ENCODE data around the gene CERCAM. TPM values are rescaled to one million over a fixed set of nuclear protein-coding genes. Genes with fewer than 3 reads are reported as not detected.

The CERCAM gene
- total RNA-seq, 1 donor from 2014 or later: 14.0 TPM

- Histone ChIP-seq H3K36me3 (peaks cover 40% of the 10 kb centered on the region), H3K27ac (no peak overlapping the region)
Observed at GRCh38 chr9:128459011-128459410, 38.4 kb downstream of the CERCAM start.

DNA sequence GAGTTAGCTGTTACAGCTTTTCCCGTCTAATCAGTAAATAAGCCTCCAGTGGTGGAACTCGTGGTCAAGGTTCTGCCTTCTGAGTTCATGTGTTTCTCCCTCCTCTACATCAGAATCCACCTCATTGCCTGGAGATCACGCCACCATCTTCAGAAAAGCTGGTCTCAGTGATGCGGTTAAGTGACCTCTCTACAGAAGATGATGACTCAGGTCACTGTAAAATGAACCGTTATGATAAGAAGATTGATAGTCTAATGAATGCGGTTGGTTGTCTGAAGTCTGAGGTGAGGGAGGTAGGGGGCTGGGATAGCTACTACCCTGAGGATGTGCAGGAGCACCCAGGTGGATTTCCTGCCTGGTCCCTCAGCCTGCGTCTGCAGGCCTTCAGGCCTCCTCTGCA is 48.4 kb downstream of the CERCAM start:
- intact Hi-C loops (cut with DNase I): no loop called here
- H3K36me3 ChIP-seq: peaks cover 36% of the 10 kb centered on the region
- no peak for TF ChIP-seq CTCF (IDR thresholded peaks at IDR 0.05)

More at GRCh38 chr9:128459011-128459410, 38.4 kb downstream of the CERCAM start:
- intact Hi-C loops (cut with DNase I): no loop called here
- no peak for ATAC-seq
- Histone ChIP-seq H3K27me3 (no peaks in the 10 kb centered on the region), H3K4me1 (peaks cover 7% of the 10 kb centered on the region), H3K9me3 (no peaks in the 10 kb centered on the region), H3K4me3 (no peak overlapping the region)
- no peak for TF ChIP-seq CTCF (IDR thresholded peaks at IDR 0.05)
- DNase-seq: no peak

GRCh38 chr9:128470560-128470959 is 49.9 kb downstream of the CERCAM start:
- no peak overlapping the region for H3K4me3 ChIP-seq
- peaks cover 39% of the 10 kb centered on the region for H3K36me3 ChIP-seq
- intact Hi-C loops (cut with DNase I): no loop called here
- TF ChIP-seq CTCF (IDR thresholded peaks at IDR 0.05): no peak
- no peak for ATAC-seq
- H3K27me3 ChIP-seq: no peaks in the 10 kb centered on the region
- no peak for DNase-seq
- H3K9me3 ChIP-seq: no peaks in the 10 kb centered on the region
- H3K27ac ChIP-seq: no peak overlapping the region
- H3K4me1 ChIP-seq: no peaks in the 10 kb centered on the region

More for the DNA sequence above, 48.4 kb downstream of the CERCAM start:
- ATAC-seq: no peak
- no peak for DNase-seq
- no peaks in the 10 kb centered on the region for H3K9me3 ChIP-seq
- no peaks in the 10 kb centered on the region for H3K4me1 ChIP-seq
- H3K4me3 ChIP-seq: no peak overlapping the region
- no peak overlapping the region for H3K27ac ChIP-seq
- H3K27me3 ChIP-seq: no peaks in the 10 kb centered on the region

DNA sequence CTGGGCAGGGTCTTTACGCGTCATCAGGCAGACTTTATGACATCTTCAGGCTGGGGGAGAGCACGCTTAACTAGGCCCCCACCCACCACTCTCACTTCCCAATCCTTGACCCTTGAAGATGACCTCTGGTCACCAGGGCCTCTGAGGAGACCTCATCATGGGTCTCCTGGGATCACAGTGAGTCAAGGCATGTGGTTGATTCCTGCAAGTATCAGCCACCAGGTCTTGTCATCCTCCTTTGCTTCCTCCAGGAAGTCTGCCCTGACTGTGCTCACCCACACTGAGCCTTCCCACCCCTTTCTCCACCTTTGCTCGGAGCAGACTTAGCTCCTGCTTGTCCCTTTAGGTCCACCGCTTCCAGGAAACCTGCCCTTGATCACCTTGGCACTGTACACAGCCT is 52.4 kb downstream of the CERCAM start:
- intact Hi-C loops (cut with DNase I): no loop called here
- Histone ChIP-seq H3K27ac (no peak overlapping the region), H3K27me3 (no peaks in the 10 kb centered on the region), H3K36me3 (peaks cover 46% of the 10 kb centered on the region), H3K4me3 (no peak overlapping the region), H3K9me3 (no peaks in the 10 kb centered on the region), H3K4me1 (no peaks in the 10 kb centered on the region)
- DNase-seq (no peak), ATAC-seq (no peak)
- TF ChIP-seq CTCF (IDR thresholded peaks at IDR 0.05): no peak

GRCh38 chr9:128475867-128476266 is 55.2 kb downstream of the CERCAM start:
- no peak for TF ChIP-seq CTCF (IDR thresholded peaks at IDR 0.05)
- ATAC-seq (no peak), DNase-seq (no peak)
- Histone ChIP-seq H3K4me3 (no peak overlapping the region), H3K27ac (no peak overlapping the region), H3K4me1 (no peaks in the 10 kb centered on the region), H3K27me3 (no peaks in the 10 kb centered on the region), H3K9me3 (no peaks in the 10 kb centered on the region), H3K36me3 (peaks cover 48% of the 10 kb centered on the region)
- intact Hi-C loops (cut with DNase I): no loop called here

GRCh38 chr9:128479262-128479661 is 58.6 kb downstream of the CERCAM start:
- no peak for TF ChIP-seq CTCF (IDR thresholded peaks at IDR 0.05)
- intact Hi-C loops (cut with DNase I): no loop called here
- Histone ChIP-seq H3K27ac (no peak overlapping the region), H3K4me3 (no peak overlapping the region), H3K9me3 (no peaks in the 10 kb centered on the region), H3K4me1 (no peaks in the 10 kb centered on the region), H3K36me3 (peaks cover 66% of the 10 kb centered on the region), H3K27me3 (no peaks in the 10 kb centered on the region)
- DNase-seq (no peak), ATAC-seq (no peak)

All from upper lobe of right lung (tissue), 1 donor.